Nephron progenitor cell (in vitro differentiated cells): Measurements from ENCODE around the gene KIF2A.

Experiments used
- DNase-seq: peaks from one replicate; pipeline ENCODE4 v3.0.0; 2021
- H3K27ac Mint-ChIP-seq: 2 replicates; pipeline ENCODE4 v1.8.0; 2021; ENCODE audit warnings: mild to moderate bottlenecking, moderate library complexity, mixed read lengths
- H3K27me3 Mint-ChIP-seq: 2 replicates; pipeline ENCODE4 v1.8.0; 2021; ENCODE audit warnings: mild to moderate bottlenecking, low read depth, mixed read lengths; ENCODE audit not compliant: poor library complexity
- H3K36me3 Mint-ChIP-seq: 2 replicates; pipeline ENCODE4 v1.8.0; 2021; ENCODE audit warnings: low read depth, mixed read lengths
- H3K4me1 Mint-ChIP-seq: 2 replicates; pipeline ENCODE4 v1.8.0; 2021; ENCODE audit warnings: mixed read lengths
- H3K4me3 Mint-ChIP-seq: 2 replicates; pipeline ENCODE4 v1.8.0; 2021; ENCODE audit warnings: mild to moderate bottlenecking, moderate library complexity, mixed read lengths
- H3K9me3 Mint-ChIP-seq: 2 replicates; pipeline ENCODE4 v1.8.0; 2021; ENCODE audit warnings: mild to moderate bottlenecking, moderate library complexity, mixed read lengths
- CTCF ChIP-seq: fragments of 200-600 bp; sonication (generic); IDR thresholded peaks from 2 replicates; pipeline ENCODE4 v1.5.0; 2021; ENCODE audit warnings: antibody characterized with exemption

The KIF2A gene

GRCh38 chr5:62342476-62342837, 36.5 kb downstream of the KIF2A start:
- H3K27ac Mint-ChIP-seq = no peak overlapping the region
- no peak overlapping the region for H3K4me3 Mint-ChIP-seq
- peaks cover 36% of the 10 kb centered on the region for H3K36me3 Mint-ChIP-seq
- DNase-seq = no peak
- H3K9me3 Mint-ChIP-seq = no peaks in the 10 kb centered on the region
- H3K4me1 Mint-ChIP-seq = peaks cover 12% of the 10 kb centered on the region
- no peaks in the 10 kb centered on the region for H3K27me3 Mint-ChIP-seq
- TF ChIP-seq CTCF = no peak

GRCh38 chr5:62343428-62343827, 37.4 kb downstream of the KIF2A start:
- no peak for DNase-seq
- H3K36me3 Mint-ChIP-seq = peaks cover 35% of the 10 kb centered on the region
- H3K27me3 Mint-ChIP-seq = no peaks in the 10 kb centered on the region
- H3K27ac Mint-ChIP-seq = peak overlapping the region; percentile 8
- H3K4me1 Mint-ChIP-seq = peaks cover 12% of the 10 kb centered on the region
- no peak for TF ChIP-seq CTCF
- H3K9me3 Mint-ChIP-seq = no peaks in the 10 kb centered on the region
- H3K4me3 Mint-ChIP-seq = no peak overlapping the region

GRCh38 chr5:62346748-62347147, 40.7 kb downstream of the KIF2A start:
- DNase-seq = no peak

GRCh38 chr5:62347928-62348327, 41.9 kb downstream of the KIF2A start:
- H3K4me1 Mint-ChIP-seq = peaks cover 3% of the 10 kb centered on the region
- no peaks in the 10 kb centered on the region for H3K9me3 Mint-ChIP-seq
- H3K36me3 Mint-ChIP-seq = peaks cover 51% of the 10 kb centered on the region
- H3K27ac Mint-ChIP-seq = no peak overlapping the region
- H3K27me3 Mint-ChIP-seq = no peaks in the 10 kb centered on the region
- TF ChIP-seq CTCF = no peak
- no peak for DNase-seq
- H3K4me3 Mint-ChIP-seq = no peak overlapping the region

More at GRCh38 chr5:62346748-62347147, 40.7 kb downstream of the KIF2A start:
- Mint-ChIP-seq H3K27ac (no peak overlapping the region), H3K27me3 (no peaks in the 10 kb centered on the region), H3K36me3 (peaks cover 45% of the 10 kb centered on the region), H3K9me3 (no peaks in the 10 kb centered on the region), H3K4me3 (no peak overlapping the region), H3K4me1 (peaks cover 7% of the 10 kb centered on the region)
- no peak for TF ChIP-seq CTCF

- TF ChIP-seq CTCF = no peak
- peaks cover 3% of the 10 kb centered on the region for H3K4me1 Mint-ChIP-seq
- H3K4me3 Mint-ChIP-seq = no peak overlapping the region
- H3K27me3 Mint-ChIP-seq = no peaks in the 10 kb centered on the region
- no peaks in the 10 kb centered on the region for H3K9me3 Mint-ChIP-seq
- H3K27ac Mint-ChIP-seq = no peak overlapping the region
- DNase-seq = no peak
- peaks cover 44% of the 10 kb centered on the region for H3K36me3 Mint-ChIP-seq
Measured at GRCh38 chr5:62348723-62349481, 42.9 kb downstream of the KIF2A start.
